Endothelial cell of umbilical vein (primary cell): ENCODE measurements around the gene GSPT1. TPM values are rescaled to one million over a fixed set of nuclear protein-coding genes. Genes with fewer than 3 reads are reported as not detected.
"Not testable (repeated sequence)": the region's sequence is repeated elsewhere in the genome, so short reads cannot be mapped to it uniquely, and the experiment has no call there.

ENCODE experiments used
- BruUV-seq: library from RNA; stranded (reverse); fragments of 400-500 nt; replicated peaks from 2 replicates; lab custom pipeline; 2021; lab: Mats Ljungman, UMichigan
- CTCF ChIA-PET: fragments of 300-600, 350-600 bp; sonication (Branson Sonifier 250); formaldehyde crosslinking; loops from one replicate; lab custom pipeline; 2021; ENCODE audit warnings: antibody characterized with exemption, inconsistent platforms; lab: Charles Lee
- POLR2A ChIA-PET: fragments of 300-600, 350-600 bp; sonication (Branson Sonifier 250); formaldehyde crosslinking; loops from one replicate; lab custom pipeline; 2021; ENCODE audit warnings: antibody characterized with exemption, inconsistent platforms; lab: Charles Lee
- DNase-seq: peaks from one replicate; pipeline ENCODE4 v3.0.0-alpha.2; 2011; ENCODE audit warnings: low read depth, low spot score
- FAIRE-seq: peaks from 2 replicates; lab custom pipeline; 2011; peaks lifted over from hg19 to GRCh38; lab: Jason Lieb, UNC
- H2AFZ ChIP-seq: 2 replicates; pipeline ENCODE4 v1.6.0; 2012; ENCODE audit warnings: low read depth, low read length, control low read depth, inconsistent platforms
- H3K27ac ChIP-seq: 2 replicates; pipeline ENCODE4 v1.5.1; 2011; ENCODE audit warnings: low read depth, mild to moderate bottlenecking, control low read depth, low read length, moderate library complexity; ENCODE audit not compliant: insufficient read depth
- H3K27me3 ChIP-seq, 2 experiments: 2 replicates each; pipeline versions ENCODE4 v1.6.0 to v1.6.1; 2011; ENCODE audit warnings: low read length in 2 of 2, mixed read lengths in 1 of 2; ENCODE audit not compliant: control insufficient read depth in 2 of 2, insufficient read depth in 2 of 2
- H3K36me3 ChIP-seq, 2 experiments: 2 replicates in 1 of 2; 3 replicates in 1 of 2; pipeline ENCODE4 v1.5.1; 2011; ENCODE audit warnings: low read length in 2 of 2, mild to moderate bottlenecking in 1 of 2, moderate library complexity in 1 of 2; ENCODE audit not compliant: control insufficient read depth in 2 of 2, insufficient read depth in 2 of 2; ENCODE audit errors: extremely low read depth in 1 of 2
- H3K4me1 ChIP-seq: 3 replicates; pipeline ENCODE4 v1.5.1; 2011; ENCODE audit warnings: mild to moderate bottlenecking, low read length; ENCODE audit not compliant: control insufficient read depth, insufficient read depth; ENCODE audit errors: extremely low read depth
- H3K4me2 ChIP-seq: 2 replicates; pipeline ENCODE4 v1.6.1; 2011; ENCODE audit warnings: low read length, control low read depth, mixed read lengths; ENCODE audit not compliant: insufficient read depth
- H3K4me3 ChIP-seq, 3 experiments: fragments of 200-600 bp in 1 of 3; sonication (generic), shearing (Covaris generic) in 1 of 3; replicated peaks in 1 of 3; 2 replicates each; pipeline ENCODE4 v1.5.1; 2011 to 2016; ENCODE audit warnings: control low read depth in 3 of 3, low read length in 3 of 3, mild to moderate bottlenecking in 2 of 3, inconsistent platforms in 1 of 3, low read depth in 1 of 3, moderate library complexity in 1 of 3; ENCODE audit not compliant: insufficient read depth in 1 of 3
- H3K79me2 ChIP-seq: 2 replicates; pipeline ENCODE4 v1.6.0; 2012; ENCODE audit warnings: low read length, inconsistent platforms; ENCODE audit not compliant: control insufficient read depth, insufficient read depth
- H3K9ac ChIP-seq: replicated peaks from 2 replicates; pipeline ENCODE3; 2011; ENCODE audit warnings: low read length, control low read depth; ENCODE audit not compliant: insufficient read depth; ENCODE audit errors: extremely low read depth
- H3K9me1 ChIP-seq: replicated peaks from 3 replicates; pipeline ENCODE4 v1.6.0; 2011; ENCODE audit warnings: mild to moderate bottlenecking, low read length; ENCODE audit not compliant: control insufficient read depth, insufficient read depth; ENCODE audit errors: extremely low read depth
- H3K9me3 ChIP-seq: replicated peaks from 2 replicates; pipeline ENCODE4 v1.5.1; 2012; ENCODE audit warnings: low read length, inconsistent platforms; ENCODE audit not compliant: control insufficient read depth, insufficient read depth
- H4K20me1 ChIP-seq: replicated peaks from 2 replicates; pipeline ENCODE3; 2011; ENCODE audit warnings: mild to moderate bottlenecking, low read length; ENCODE audit not compliant: control insufficient read depth, insufficient read depth; ENCODE audit errors: extremely low read depth
- EZH2 ChIP-seq: IDR thresholded peaks from 2 replicates; pipeline ENCODE4 v1.6.1; 2012; ENCODE audit warnings: borderline replicate concordance, low read depth, mild to moderate bottlenecking, moderate library complexity, low read length, inconsistent platforms; ENCODE audit not compliant: severe bottlenecking
- FOS ChIP-seq: IDR thresholded peaks from 2 replicates; pipeline ENCODE4 v1.6.1; 2011; ENCODE audit warnings: mild to moderate bottlenecking, low read length, moderate library complexity, borderline replicate concordance; ENCODE audit not compliant: insufficient read depth
- JUN ChIP-seq: IDR thresholded peaks from 2 replicates; pipeline ENCODE4 v1.6.1; 2011; ENCODE audit warnings: borderline replicate concordance, low read depth; ENCODE audit not compliant: insufficient read length, insufficient read depth
- MAX ChIP-seq: IDR thresholded peaks from 2 replicates; pipeline ENCODE4 v1.6.1; 2011; ENCODE audit not compliant: insufficient read depth, insufficient read length
- POLR2AphosphoS5 ChIP-seq: IDR thresholded peaks from 2 replicates; pipeline ENCODE4 v1.6.1; 2012; ENCODE audit warnings: low read depth, mild to moderate bottlenecking, control low read depth, low read length, moderate library complexity; ENCODE audit not compliant: insufficient read depth
- dilution Hi-C: fragments of 300-500 bp; cut with MboI; formaldehyde crosslinking; loops from one replicate; pipeline ENCODE4 v1.15.0; 2019; ENCODE audit warnings: low sequenced_read_pairs; ENCODE audit not compliant: extremely low pct_ligation_motif_present
- intact Hi-C: fragments of 100-400 bp; cut with micrococcal nuclease; formaldehyde crosslinking; loops from one replicate; pipeline ENCODE4 v1.10.0; 2022
- polyA plus RNA-seq, 4 experiments: library from polyadenylated mRNA; depleted of rRNA in 3 of 4; stranded (reverse) in 3 of 4; unstranded in 1 of 4; fragments of >200 nt; gene quantifications; 2 replicates each; pipeline versions ENCODE4 v1.2.1 to v1.2.3, GENCODE V29; 2011 to 2012; ENCODE audit warnings: missing spikeins in 1 of 4
- total RNA-seq: library from RNA; stranded (reverse); gene quantifications from 2 replicates; pipeline ENCODE4 v1.2.3, GENCODE V29; 2021
- TF ChIP-seq, protein P1 (sequence below), 2 donors: IDR thresholded peaks; 1 replicate in 1 of 2; 2 replicates in 1 of 2; pipeline ENCODE4 v1.5.1; 2011; ENCODE audit warnings: low read length in 2 of 2, mild to moderate bottlenecking in 2 of 2, moderate library complexity in 2 of 2, control low read depth in 1 of 2, inconsistent platforms in 1 of 2, low read depth in 1 of 2; ENCODE audit not compliant: insufficient read depth in 1 of 2; ENCODE audit errors: extremely low read depth in 1 of 2

GSPT1 gene
- total and polyA plus RNA-seq, 2 donors (not counting 3 experiments of a cell fraction or from before 2014, with no cell fraction given): 40.3 to 152 TPM

DNA sequence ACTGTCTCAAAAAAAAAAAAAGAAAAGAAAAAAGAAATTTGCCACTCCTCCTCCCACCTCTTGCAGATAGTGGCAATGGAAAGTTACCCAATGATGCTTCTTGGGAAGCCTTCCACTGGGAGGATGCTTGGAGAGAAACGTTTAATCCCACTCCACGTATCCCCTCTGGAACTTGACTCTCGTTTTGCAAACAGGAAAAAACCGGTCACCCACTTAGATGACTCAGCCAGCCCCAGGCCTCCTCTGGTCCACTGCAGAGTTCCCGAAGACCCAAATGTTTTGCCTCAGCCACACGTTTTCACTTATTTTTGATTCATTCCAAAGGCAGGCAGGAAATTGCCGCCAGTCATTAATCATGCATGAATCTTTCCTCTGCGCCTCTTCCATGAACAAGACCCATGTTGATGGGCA is 40.0 kb upstream of the GSPT1 start:
- H3K9ac ChIP-seq: no peak overlapping the region

DNA sequence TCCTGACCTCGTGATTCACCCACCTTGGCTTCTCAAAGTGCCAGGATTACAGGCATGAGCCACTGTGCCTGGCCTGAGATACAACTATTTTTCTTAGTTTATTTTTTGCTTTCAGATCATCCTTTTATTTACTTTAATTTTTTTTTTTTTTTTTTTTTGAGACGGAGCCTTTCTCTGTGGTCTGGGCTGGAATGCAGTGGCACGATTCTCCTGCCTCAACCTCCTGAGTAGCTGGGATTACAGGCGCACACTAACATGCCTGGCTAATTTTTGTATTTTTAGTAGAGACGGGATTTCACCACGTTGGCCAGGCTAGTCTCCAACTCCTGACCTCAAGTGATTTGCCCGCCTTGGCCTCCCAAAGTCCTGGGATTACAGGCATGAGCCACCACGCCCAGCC is 37.8 kb upstream of the GSPT1 start:
- BruUV-seq: not testable (repeated sequence)

More for the DNA sequence above, 40.0 kb upstream of the GSPT1 start:
- Histone ChIP-seq H3K4me1 (no peaks in the 10 kb centered on the region), H3K4me2 (no peak overlapping the region), H3K36me3 (no peaks in the 10 kb centered on the region), H2AFZ (no peak overlapping the region), H4K20me1 (no peaks in the 10 kb centered on the region), H3K9me1 (no peaks in the 10 kb centered on the region), H3K4me3 (no peak overlapping the region), H3K27ac (no peak overlapping the region), H3K79me2 (no peaks in the 10 kb centered on the region), H3K27me3 (no peaks in the 10 kb centered on the region), H3K9me3 (no peaks in the 10 kb centered on the region)
- dilution Hi-C loops (no loop called here), intact Hi-C loops (no loop called here)
- BruUV-seq: no TSS peak
- FAIRE-seq (no peak), DNase-seq (no peak)
- ChIA-PET POLR2A (no interaction called here), CTCF (interaction anchor here (3.0 kb wide), 1 partner anchor 112 kb away, joined by 22 read pairs; no protein-coding TSS in a partner anchor)
- TF ChIP-seq, protein P1, sequence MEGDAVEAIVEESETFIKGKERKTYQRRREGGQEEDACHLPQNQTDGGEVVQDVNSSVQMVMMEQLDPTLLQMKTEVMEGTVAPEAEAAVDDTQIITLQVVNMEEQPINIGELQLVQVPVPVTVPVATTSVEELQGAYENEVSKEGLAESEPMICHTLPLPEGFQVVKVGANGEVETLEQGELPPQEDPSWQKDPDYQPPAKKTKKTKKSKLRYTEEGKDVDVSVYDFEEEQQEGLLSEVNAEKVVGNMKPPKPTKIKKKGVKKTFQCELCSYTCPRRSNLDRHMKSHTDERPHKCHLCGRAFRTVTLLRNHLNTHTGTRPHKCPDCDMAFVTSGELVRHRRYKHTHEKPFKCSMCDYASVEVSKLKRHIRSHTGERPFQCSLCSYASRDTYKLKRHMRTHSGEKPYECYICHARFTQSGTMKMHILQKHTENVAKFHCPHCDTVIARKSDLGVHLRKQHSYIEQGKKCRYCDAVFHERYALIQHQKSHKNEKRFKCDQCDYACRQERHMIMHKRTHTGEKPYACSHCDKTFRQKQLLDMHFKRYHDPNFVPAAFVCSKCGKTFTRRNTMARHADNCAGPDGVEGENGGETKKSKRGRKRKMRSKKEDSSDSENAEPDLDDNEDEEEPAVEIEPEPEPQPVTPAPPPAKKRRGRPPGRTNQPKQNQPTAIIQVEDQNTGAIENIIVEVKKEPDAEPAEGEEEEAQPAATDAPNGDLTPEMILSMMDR (IDR thresholded peaks at IDR 0.05; ENCODE audit: extremely low read depth in 1 of 2, insufficient read depth in 1 of 2, low read depth in 1 of 2, low read length in 2 of 2): no peak
- TF ChIP-seq MAX (no peak), FOS (peak; percentile 23), EZH2 (no peak), POLR2AphosphoS5 (no peak), JUN (no peak)

More for the DNA sequence above, 37.8 kb upstream of the GSPT1 start:
- H3K4me3 ChIP-seq, H3K9me1 ChIP-seq, H3K9me3 ChIP-seq, H3K36me3 ChIP-seq, H2AFZ ChIP-seq, POLR2A ChIA-PET, H3K9ac ChIP-seq, FAIRE-seq, DNase-seq, H3K4me2 ChIP-seq, H4K20me1 ChIP-seq, dilution Hi-C loops, H3K79me2 ChIP-seq, H3K4me1 ChIP-seq, H3K27ac ChIP-seq, H3K27me3 ChIP-seq, intact Hi-C loops: not testable (repeated sequence)
- CTCF ChIA-PET: interaction anchor here (1.3 to 3.0 kb wide), 2 partner anchors 15 to 114 kb away, joined by 3 to 22 read pairs; no protein-coding TSS in a partner anchor
